Right renal pelvis (tissue), 4 donors: ENCODE data around the gene TAAR1. TPM values are rescaled to one million over a fixed set of nuclear protein-coding genes. Genes with fewer than 3 reads are reported as not detected.
"Not testable (repeated sequence)": the region's sequence is repeated elsewhere in the genome, so short reads cannot be mapped to it uniquely, and the experiment has no call there.

Experiments
- DNase-seq, 4 donors: peaks; one replicate each; pipeline ENCODE4 v3.0.0-alpha.2; 2013; ENCODE audit warnings: low read depth in 4 of 4, low spot score in 3 of 4, missing footprints in 1 of 4
- polyA plus RNA-seq, 4 donors: library from polyadenylated mRNA; unstranded; fragments of 120-200 nt; gene quantifications; one replicate each; pipeline ENCODE4 v1.2.1, GENCODE V29; 2013; ENCODE audit not compliant: insufficient read length in 4 of 4

TAAR1 gene, protein sequence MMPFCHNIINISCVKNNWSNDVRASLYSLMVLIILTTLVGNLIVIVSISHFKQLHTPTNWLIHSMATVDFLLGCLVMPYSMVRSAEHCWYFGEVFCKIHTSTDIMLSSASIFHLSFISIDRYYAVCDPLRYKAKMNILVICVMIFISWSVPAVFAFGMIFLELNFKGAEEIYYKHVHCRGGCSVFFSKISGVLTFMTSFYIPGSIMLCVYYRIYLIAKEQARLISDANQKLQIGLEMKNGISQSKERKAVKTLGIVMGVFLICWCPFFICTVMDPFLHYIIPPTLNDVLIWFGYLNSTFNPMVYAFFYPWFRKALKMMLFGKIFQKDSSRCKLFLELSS
- under 1 TPM in 2 of 4 donors, not detected in 2; 0.17 to 0.21 TPM for polyA plus RNA-seq

DNA sequence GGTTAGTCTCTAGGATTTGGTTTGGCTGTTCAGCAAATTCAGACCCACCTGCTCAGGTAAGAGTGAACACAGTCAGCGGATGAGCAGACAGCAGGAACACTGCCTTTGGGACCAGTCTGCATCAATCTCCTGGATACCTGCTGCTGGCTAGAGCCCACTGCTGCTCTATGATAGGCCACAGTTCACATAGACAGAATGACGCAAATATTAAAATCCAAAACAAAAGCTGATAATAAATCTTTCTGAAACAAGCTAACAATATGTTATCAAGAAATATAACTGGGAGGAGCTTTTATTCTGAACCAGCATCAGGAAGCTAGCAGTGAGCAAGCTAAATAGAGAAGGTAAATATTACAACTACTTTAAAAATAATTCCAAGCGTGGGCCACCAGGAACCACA, at the start of gene TAAR1:
Gene TAAR1 (minus strand): TSS at position 101 of the 400 bp plus-strand sequence. CDS start 13,179 bp downstream, outside the sequence.
- no peak for DNase-seq

DNA sequence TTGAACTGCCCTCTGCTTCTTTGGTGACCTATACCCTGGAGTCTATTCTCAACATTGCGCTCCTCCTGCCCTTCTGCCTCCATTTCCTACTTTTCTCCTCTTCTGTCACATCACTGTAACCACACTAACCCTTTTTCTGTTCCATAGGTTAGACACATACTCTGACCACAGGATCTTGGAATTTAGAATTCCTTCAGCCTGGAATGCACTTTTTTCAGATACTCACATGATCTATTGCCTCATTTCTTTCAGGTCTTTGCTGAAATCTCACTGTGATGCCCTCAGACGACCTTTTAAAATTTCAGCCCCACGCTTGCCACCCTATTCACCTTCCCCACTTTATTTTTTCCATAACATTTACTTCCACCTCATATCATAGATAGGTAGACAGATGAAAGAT, 49.8 kb upstream of the TAAR1 start:
- DNase-seq: no peak

DNA sequence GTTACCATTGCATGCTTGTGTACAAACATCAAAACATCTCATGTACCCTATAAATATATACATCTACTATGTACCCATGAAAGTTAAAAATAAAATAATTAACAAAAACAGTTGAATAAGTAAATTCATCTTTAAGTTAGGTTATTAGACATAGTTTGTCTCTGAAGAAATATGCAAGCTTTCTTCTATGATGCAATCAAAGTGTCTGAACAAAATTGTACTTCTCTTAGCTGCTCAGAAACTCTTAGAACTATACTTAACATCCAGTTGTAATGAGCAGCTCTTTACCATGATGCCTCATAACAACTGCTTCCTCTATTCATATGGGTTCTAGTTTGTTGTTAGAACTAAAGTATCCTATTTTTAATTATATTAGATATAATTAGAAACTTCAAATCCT, 49.0 kb upstream of the TAAR1 start:
- DNase-seq: no peak

DNA sequence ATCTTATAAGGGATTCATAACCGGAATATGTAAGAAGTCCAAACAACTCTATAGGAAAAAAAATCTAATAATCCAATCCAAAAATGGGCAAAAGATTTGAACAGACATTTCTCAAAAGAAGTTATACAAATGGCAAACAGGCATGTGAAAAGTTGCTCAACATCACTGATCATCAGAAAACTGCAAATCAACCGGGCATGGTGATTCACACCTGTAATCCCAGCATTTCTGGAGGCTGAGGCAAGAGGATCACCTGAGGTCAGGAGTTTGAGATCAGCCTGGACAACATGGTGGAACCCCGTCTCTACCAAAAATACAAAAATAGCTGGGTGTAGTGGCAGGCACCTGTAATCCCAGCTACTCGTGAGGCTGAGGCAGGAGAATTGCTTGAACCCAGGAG, 47.8 kb upstream of the TAAR1 start:
- not testable (repeated sequence) for DNase-seq

DNA sequence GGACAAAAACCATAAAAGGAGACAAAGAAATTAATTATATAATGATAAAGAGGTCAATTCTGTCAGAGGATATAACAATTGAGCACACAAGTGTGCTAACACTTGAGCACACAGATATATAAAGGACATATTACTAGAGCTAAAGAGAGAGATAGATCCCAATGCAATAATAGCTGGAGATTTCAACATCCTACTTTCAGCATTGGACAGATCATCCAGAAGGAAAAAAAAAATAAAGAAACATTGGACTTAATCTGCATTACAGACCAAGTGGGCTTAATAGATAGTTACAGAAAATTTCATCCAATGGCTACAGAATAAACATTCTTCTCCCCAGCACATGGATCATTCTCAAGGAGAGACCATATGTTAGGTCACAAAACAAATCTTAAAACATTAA, 45.0 kb upstream of the TAAR1 start:
- DNase-seq: no peak

DNA sequence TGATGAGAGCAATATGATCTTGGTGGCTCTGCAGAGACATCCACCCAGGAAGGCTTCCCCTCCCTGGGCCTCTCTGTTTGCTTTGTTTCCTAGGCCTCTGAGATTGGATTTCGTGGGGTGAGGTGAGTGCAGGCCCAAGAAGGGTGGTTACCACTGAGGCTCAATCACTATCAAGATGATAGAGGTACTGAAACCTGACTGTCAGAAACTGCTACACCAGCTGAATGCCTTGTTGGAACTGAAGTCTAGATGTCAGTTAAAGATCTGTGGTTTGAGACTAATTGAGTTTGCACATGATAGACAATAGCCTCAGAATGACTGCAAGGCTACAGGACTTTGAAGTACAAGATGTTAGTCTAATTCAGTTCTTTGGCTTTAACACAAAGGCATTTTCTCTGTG, 39.6 kb upstream of the TAAR1 start:
- DNase-seq: no peak

DNA sequence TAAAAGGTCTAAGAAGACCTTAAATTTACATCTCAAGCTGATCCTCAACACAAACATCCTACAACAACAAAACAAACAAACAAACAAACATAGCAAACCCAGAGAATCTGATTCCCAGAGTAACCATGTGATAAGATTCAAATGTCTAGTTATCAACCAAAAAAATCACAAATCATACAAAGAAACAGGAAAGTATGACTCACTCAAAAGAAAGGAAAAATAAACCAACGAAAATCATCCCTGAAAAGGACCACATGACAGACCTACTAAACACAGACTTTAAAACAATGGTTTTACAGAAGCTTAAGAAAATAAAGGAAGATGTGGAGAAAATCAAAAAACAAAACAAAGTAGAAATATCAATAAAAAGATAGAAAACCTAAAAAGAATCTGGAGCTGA, 36.8 kb upstream of the TAAR1 start:
- DNase-seq: no peak

DNA sequence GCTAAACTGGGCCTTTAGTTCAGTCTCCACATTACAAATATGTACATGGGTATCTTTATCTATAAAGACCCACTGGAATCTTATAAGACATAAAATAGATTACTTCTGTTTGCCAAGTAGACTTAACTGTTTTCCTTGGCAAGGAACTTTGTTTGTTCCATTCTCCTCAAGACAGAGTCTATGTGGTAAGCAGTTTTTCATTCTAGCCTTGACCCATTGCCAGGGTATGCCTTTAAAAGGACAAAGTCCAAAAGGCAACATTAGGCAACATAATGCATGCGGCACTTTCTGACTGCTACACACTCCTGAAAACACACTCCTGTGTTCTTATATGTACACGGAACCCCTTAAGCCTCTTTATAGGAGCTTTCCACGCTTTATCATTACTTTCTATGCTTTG, 34.5 kb upstream of the TAAR1 start:
- DNase-seq: no peak

DNA sequence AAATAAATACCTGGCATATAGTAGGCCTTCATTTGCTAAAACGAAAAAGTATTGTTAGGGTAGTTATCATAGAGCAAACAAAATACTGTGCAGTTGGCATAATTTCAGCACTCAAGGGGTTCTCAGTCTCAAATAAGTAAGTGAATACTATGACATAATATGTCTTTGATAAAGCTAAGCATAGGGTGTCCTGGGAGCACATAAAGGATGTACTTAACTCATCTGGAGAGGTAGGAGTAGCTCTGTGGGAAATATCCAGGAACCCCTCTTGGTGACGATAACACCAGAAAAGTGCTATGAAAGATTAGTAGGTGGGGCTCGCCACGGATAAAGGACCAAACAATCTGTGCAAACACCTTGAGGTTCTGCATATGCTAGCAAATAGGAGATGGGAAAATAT, 31.7 kb upstream of the TAAR1 start:
- DNase-seq: no peak

DNA sequence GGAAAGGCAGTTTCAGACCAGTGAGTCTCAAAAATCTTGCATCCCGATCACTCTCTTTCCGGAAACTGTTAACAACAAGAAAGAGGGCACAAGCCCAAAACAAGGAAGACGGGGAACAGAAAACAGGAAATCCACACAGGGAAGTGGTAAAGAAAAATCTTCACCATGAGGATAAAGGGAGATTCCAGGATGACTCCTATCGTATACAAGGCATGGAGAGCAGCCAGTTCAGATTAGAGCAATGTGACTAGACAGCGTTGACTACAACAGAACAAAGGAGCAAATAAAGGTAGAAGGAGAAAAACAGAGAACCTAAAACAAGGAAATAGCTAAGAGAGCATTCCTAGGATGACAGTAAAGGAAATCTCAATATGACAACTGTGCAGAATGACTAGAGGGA, 28.3 kb upstream of the TAAR1 start:
- DNase-seq: no peak

DNA sequence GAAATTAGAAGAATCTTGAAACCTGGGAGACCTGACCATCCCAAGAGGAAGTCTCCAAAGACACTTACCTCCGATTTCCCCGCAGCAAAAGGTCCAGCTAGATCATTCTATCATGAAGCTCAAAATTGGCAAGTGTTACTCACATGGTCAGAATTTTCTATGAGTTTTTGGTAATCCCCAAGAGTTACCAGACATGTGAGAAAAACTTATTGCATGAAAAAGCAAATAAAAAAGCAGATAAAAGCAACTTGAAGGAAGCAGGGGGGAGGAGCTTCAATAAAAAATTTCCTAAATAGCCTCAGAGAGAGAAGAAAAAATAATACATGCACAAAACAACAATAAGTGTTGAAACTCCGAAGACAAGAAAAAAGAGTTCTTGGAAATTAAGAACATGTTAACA, 27.5 kb upstream of the TAAR1 start:
- no peak for DNase-seq

DNA sequence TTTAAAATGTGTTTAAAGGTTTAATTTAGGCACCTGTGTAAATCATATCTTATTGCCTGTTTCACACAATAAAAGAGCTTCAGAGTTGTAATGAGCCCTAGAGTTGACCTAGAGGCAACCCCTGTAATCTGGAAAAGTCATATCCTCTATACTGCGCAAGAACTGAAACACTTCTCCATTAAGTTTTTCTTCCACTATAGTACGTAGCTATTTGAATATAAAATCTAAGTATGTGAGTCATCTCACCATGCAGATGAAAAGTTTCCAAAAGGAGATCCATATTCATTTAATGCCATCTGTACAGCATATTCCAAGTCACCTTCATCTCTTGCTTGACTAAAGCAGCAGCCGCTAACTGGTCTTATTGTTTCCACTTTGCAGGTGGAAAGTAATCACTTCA, 26.0 kb upstream of the TAAR1 start:
- no peak for DNase-seq

DNA sequence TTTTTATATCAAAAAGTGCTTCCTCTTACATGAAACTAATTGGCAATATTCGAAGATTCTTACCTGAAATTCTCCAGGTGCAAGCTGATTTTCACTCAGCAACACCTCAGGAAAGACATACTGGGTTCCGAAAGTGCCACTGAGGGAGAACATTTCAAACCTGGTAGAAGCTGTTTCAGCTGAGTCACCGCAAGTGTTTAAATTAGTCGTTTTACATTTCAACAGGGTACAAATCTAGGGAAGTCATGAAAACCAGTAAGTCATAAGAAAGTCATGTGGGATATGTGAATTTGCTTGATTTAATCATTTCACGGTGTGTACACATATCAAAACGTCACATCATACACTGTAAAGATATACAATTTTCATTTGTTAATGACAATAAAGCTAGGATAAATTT, 25.3 kb upstream of the TAAR1 start:
- DNase-seq: no peak

DNA sequence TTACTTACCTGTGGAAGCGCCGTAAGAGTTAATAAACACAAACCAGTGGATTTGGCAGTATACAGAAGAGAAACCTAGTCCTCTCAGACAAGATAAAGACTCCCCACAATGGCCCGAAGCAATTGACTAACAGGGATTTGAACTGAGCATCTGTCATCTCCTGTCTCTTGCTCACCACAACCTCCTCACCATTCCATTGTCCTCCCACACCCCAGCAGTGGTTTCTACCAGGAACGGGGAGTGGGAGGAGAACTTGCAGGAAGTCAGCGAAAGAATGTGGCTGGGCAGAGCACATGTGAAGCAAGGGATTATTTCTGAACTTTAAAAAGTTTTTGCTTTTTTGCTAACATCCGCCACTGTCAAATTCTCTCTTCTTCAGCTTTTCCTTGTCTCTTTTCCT, 24.6 kb upstream of the TAAR1 start:
- DNase-seq: no peak

DNA sequence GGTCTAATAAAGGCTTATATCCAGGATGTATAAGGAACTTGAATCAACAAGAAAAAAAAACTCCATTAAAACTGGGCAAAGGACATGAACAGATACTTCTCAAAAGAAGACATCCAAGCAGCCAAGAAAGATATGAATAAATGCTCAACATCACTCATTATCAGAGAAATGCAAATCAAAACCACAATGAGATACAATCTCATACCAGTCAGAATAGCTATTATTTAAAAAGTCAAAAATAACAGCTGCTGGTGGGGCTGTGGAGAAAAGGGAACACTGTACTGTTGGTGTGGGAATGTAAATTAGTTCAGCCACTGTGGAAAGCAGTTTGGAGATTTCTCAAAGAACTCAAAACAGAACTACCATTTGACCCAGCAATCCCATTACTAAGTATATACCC, 20.1 kb upstream of the TAAR1 start:
- not testable (repeated sequence) for DNase-seq

DNA sequence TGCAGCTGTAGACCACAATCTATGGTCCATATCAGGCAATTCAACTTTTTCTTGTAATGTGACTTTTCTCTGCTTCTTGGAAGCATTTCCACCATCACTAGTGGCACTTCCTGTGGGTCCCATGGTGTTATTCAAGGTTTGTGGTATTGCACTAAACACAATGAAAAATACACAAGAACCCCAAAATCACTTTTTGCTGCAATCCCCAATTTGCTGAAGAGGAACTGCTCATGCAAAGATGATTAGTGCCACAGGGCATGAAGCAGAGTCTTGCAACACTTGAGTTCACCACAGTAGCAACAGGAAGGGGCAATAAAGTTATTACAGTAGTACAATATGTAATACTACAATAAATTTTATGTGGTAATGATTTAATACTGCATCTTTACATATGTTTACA, 16.8 kb upstream of the TAAR1 start:
- no peak for DNase-seq

DNA sequence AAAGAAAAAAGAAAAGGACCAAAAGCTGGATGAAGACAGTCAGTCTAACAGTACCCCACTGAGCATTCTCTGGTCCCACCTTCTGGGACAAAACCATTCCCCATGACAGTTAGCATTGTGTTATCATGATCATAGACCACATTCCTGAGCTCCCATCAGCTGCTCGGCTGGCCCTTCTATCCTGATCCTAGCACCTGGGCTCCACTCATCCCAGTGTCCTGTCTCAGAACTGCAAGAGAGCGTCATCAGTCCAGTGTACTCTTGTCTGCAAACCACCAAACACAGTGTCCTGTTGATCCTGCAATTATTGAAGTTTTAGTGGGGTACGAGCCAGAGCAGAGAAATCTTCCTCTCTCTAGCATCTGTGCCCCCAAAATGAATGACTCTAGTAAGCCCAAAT, 16.0 kb upstream of the TAAR1 start:
- no peak for DNase-seq

DNA sequence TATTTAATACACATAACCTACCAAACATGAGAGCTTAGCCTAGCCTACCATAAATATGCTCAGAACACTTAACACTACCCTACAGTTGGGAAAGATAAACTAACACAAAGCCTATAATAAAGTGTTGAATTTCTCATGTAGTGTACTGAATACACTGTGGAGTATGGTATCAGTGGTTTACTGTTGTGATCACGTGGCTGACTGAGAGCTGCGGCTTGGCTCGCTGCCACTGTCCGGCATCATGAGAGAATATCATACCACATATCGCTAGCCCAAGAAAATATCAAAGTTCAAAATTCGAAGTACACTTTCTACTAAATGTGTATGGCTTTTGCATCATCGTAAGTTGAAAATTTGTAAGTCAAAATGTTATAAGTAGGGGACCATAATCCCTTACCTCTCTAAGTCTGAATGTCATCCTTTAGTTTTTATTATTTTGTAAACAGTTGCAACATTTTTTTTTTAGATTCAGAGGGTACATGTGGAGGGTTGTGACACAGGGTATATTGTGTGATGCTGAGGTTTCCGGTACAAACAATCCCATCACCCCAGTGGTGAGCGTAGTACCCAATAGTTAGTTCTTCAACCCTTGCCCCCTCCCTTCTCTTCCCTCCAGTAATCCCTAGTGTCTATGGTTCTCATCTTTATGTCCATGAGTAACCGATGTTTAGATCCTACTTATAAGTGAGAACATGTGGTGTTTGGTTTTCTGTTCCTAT, 14.6 kb upstream of the TAAR1 start:
- DNase-seq: no peak

DNA sequence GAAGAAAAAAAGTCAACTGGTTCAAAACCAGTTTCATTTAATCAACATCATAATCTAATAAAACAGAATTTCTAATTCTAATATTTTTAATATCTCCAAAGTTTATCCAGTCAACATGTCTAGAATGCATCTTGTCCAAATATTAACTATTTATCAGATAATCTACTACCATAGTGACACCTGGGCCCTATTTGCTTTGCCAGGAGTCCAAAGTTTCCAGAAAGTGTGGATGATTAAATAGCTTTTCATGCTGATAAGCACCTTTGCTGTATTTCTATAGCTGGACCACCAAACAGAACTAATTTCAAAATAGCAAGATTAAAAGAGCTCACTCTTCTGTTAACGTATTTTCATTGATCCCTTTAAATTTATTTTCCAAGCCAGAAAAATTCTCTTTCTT, 12.3 kb upstream of the TAAR1 start:
- no peak for DNase-seq

DNA sequence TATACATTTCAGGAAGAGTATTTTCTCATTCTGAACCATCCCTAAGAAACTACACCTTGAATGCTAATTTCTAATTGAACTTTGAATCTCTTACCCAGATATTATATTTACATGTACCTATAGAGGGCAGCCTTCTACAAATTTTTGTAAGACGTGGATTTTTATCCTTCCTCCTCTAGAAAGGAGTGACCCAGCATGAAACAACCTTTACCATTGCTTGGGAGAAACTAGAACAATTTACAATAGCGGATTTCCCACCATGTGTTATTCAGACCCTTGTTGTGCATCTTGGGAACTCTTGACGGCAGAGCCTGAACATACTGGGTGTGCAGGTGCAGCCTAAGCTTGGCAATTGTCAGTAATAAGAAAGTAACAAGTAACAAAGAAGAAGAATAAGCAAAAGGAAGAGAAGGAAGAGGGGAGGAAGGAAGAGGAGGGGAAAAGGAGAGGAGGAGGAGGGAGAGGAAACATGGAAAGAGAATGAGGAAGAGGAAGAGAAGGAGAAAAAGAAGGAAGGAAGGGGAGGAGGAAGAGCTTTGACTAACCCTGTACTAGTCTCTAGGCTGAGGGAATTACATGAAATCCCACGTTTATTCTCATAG, 10.8 kb upstream of the TAAR1 start:
- DNase-seq: peak in 3 of 4 donors; percentile 1 to 16 (median 9)

DNA sequence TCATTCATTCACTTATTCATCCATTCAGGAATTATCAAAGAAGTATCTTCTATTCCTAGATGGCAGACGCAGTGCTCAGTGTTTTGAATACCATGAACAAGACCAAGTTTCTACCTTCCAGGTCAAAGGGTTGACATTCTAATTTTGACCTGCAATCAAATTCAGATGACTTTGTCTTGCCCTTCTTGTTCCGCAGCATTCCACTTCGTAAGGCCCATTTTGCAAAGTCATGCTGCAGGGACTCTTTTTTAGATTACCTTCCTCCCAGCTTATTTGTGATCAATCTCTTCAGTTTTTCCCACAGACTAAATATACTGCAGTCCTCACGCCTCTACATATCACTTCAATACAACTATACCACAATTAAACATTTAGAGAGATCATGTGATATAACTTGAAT, 7.1 kb upstream of the TAAR1 start:
- DNase-seq: no peak
